ENCODE data around the gene OR4C13. TPM values are rescaled to one million over a fixed set of nuclear protein-coding genes. Genes with fewer than 3 reads are reported as not detected.

Gene OR4C13
- total RNA-seq = not detected in 2 replicates

DNA sequence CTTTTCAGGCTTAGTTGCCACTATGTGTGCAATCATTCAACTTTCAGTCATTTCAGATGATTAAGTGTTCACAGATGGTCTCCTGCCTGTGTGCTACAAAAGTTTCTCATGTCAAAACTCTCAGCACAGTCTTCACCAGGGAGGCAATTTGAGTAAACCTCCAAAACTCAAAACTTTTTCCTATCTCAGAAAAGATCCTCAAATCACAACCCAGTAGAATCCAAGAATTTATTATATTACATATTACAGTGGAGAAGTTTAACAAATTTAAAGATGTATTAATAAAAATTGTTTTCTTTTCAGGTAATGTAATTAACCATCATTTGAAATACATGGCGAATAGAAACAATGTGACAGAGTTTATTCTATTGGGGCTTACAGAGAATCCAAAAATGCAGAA lies at the start of gene OR4C13:
OR4C13 (plus strand) TSS at position 301 of the 400 bp plus-strand sequence; CDS start at position 333, 32 bp downstream.

DNA sequence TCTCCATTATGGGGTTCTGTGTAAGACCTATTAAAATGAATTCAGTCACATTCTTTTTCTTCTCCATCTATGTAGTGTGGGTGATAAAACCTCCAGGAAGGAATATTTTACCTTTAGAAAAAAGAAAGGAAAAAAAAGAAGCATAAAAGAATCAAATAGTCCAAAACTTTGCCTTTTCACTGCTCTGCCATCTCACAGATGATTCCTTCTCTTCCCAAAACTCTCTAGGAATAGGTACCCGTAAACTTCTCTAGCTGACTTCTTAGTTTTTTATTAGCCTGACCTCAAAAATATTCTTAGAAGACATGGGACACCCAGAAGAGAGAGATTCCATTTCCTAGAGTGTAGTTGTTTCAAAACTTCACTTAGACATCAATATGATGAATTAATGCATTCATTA lies 30.2 kb downstream of the OR4C13 start, which contains the start of gene OR4C12:
OR4C12 (minus strand) TSS at position 101 of the 400 bp plus-strand sequence; CDS start at position 67, 34 bp downstream.

Other genes with a start within 250 kb of the OR4C13 start
- not detected in 2 replicates for gene OR4C12, start 30.1 kb downstream of the OR4C13 start, total RNA-seq
- not detected in 2 replicates for gene OR4C45, start 80.5 kb downstream of the OR4C13 start, total RNA-seq

Measured in placental epithelial cell (primary cell).